NK-92 treated with Interleukin-12 subunit alpha and Interleukin-12 subunit beta, amount 100 ng/mL, for 24 hours (cell line): ENCODE measurements around the gene DMRTB1.

Experiments used
- DNase-seq: peaks from one replicate; lab custom pipeline; 2025; lab: John Stamatoyannopoulos, UW

The DMRTB1 gene

DNA sequence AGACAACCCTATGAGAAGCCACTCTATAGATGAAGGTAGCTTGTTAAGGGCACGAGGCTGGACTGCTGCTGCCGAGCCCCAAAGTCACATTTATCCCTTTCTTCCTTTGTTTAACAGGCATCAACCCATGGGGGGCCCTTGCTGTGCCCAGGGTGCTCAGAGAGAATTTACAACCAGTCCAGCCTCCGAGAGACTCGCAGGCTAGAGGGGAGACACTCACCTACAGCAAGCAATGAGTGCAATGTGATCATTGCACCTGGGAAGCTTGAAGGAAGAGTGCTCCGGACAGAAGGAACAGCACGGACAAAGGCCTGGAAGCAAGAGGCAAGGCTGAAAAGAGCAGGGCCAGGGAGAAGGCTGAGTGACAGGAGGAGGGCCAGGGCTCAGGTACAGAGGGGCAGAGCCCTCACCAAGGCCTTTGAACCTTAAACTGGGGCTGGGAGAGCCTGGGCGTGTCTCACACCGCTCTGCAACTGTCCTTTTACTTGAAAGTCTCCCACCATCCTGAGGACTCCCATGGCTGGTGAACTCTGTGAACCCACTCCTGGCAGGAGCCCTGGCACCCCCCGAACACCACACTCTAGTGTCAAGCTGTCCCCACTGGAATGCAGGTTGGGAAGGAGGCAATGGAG is 27.3 kb downstream of the DMRTB1 start:
- DNase-seq = no peak

DNA sequence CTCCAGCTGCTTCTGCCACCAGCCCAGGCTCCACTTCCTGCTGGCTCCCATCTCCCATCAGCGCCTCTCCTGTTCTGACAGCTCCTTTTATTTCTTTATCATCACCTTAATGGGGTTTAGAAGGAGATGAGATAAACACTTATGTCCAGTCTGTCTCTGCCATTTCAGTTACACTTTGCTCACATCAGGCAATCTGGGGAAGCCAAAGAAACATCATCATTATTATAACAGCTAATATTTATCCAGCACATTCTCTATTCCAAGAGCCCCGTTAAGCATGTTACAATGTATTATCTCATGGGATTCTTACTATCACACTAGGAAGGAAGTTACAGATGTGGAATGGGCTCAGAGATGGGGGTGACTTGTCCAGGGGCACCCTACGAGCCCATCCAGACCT is 31.2 kb downstream of the DMRTB1 start:
- DNase-seq = no peak

DNA sequence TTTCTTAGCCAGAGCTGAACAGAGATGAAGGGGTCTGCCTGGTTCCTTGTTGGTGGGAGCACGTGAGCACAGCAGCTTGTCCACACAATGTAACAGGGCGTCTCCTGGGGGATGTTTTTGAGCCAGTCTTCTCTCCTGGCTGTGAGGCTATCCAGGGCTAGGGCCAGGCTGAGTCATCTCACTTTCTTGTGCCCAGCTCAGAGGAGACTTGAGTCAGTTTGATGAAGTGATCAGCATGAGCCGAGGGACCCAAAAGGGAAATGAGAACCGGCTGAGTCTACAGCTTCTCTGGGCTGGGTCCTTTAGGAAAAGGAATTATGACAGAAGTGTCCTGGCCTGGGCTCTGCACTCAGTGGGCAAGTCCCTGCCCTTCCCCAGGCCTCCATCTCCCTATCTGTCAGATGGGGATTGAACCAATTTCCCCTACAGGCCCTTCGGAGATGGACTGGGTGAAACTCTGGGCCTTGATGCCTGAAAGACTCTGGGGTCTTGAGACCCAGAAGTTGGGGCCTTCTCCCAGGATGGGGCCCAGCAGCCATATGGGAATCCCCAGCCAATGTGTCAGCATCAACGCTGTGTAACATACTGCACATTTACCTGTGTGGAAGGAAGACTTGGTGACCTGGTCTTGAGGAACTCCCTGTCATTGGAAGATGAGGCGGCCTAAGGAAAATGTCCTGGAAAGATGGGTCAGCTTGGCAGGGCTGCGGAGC is 36.6 kb downstream of the DMRTB1 start:
- no peak for DNase-seq

DNA sequence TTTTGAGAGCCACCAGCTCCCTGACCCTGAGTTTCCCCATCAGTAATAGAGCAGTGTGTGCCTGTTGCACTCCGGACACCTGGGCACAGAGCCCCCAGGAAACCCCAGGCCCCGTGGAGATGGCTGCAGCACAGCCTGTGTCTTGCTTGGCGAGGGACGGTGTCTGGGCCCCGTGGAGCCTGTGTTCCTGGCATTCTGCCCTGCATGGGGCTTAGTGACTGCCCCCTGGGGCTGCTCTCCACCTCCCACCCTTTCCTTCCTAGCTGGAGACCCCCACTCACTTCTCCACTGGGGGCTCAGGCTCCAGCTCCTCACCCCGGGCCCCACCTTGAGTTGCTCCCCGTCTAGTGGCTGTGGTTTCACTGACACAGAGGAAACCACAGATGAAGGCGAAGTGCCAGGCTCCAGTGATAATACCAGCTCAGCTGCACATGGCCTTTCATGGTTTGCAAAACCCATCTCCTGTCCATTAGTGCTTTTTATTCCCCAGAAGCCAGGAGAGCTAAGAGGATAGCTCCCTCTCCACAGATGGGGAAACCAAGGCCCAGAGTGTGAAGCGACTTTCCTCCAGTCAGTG is 39.4 kb downstream of the DMRTB1 start:
- DNase-seq = no peak

DNA sequence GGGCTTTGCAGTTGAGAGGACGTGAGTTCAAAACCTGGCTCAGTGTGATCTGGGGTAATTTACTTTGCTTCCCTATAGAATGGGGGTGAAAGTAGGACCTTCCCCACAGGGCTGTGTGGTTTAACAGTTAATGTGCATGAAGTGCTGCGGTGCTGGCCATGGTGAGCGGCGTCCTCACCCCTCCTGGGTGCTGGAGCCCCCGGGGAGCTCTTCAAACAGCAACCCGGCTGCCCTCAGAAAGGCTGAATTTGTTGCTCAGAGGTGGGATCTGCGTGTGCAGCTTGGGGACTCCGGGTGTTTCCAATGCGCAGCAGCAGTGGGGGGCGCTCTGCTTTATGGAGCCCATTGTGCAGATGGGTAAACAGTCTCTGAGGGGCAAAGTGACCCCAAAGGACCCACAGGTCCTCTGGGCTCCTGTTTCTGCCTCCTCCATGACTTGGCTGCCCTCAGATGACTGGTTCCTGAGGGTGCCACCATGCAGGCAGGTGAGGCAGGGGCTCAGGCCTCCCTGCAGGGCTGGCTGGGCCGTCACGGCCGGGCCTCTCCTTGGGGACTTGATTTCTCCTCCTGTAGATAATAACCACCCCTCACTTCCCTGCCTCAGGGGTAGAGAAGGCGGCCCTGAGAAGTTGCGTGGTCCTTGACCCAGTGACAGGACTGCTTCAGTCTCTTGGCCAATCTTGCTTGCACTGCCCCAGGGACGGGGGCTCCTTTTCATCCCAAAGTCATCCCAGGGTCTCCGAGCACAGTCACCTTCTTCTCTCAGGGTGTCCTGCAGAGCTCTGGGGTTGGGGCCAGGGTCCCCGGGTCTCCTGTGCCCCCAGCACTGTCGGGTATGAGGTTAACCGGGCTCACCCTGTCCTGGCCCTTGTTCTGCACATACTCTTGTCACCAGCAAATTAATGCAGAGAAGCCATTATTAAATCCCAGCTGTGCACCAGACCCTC is 40.3 kb downstream of the DMRTB1 start:
- no peak for DNase-seq

DNA sequence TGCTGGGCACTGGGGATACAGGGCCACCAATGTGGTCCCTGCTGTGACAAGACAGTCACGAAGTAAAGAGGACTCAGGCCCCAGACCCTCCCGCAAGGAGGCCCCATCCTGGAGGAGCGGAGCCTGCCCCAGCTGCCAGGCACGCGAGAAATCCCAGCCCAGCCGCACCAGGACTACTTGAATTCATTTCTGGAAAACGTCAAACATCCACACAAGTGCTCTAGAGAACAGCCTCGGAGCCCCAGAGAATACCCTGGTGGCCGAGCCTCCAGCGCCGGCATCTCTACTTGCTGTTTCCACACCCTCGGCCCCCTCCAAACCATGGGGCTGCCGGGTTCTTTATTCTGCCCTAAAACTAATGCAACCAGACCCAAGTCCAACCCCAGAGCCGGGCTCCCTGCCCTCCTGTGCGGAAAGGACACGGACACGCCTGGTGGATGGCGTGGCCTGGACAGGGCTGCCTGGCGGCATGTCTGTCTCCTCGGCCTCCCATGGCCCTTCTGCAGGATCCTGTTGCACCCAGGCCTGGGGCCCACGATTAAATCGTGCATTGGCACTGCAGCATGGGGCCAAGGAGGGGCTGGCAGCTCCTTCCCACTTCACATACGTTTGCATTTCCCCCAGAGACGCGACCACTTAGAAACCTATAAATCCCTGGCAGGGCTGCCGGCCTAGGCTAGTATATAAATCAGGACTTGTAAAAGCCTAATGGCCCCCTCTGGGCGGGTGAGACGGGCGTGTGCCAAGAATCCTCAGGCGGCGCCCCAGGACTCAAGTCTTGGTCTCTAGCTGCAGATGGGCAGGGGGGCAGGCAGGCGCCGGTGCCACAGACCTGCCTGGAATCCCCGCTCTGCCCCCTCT is 41.2 kb downstream of the DMRTB1 start:
- no peak for DNase-seq

DNA sequence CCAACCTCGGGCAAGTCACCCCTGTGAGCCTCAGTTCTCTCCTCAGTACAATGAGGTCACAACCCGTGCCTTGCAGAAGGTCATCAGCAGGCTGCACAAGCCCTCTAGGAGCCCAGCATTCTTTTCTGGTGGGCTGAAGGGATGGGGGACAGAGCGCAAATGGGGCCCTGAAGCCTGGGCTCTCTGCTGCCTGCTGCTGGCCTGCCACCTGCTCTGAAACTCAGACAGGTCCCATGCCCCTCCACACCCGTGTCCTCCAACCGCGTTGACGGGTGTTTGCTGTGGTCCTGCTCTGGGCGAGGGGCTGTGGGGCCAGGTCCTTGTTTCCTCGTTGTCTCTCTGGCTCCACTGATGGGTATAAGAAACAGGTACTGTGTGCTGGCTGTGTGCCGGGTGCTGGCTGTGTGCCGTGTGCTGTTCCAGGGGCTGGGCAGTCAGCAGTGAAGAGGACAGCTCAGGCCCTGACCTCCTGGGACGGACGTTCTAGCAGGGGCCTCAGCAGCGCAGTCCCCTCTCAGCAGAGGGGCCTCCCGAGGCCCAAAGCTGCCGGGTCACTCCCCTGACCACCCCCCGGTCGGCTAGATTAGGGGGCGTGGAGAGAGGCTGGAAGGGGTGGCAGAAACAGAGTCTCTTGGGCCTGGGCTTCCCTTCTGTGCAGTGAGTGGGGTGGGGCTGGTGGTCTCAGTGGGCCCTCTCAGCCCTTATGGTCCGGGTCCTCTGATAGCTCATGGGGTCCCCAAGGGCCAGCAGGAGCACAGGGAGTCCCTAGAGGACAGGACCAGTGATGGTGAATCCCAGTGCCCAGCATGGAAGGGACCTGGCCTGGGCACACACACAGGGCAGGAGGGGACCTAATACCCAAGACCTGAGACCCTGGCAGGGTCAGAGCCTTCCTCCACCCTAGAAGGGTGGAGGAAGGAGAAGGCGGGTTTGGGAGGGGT is 42.1 kb downstream of the DMRTB1 start:
- no peak for DNase-seq

DNA sequence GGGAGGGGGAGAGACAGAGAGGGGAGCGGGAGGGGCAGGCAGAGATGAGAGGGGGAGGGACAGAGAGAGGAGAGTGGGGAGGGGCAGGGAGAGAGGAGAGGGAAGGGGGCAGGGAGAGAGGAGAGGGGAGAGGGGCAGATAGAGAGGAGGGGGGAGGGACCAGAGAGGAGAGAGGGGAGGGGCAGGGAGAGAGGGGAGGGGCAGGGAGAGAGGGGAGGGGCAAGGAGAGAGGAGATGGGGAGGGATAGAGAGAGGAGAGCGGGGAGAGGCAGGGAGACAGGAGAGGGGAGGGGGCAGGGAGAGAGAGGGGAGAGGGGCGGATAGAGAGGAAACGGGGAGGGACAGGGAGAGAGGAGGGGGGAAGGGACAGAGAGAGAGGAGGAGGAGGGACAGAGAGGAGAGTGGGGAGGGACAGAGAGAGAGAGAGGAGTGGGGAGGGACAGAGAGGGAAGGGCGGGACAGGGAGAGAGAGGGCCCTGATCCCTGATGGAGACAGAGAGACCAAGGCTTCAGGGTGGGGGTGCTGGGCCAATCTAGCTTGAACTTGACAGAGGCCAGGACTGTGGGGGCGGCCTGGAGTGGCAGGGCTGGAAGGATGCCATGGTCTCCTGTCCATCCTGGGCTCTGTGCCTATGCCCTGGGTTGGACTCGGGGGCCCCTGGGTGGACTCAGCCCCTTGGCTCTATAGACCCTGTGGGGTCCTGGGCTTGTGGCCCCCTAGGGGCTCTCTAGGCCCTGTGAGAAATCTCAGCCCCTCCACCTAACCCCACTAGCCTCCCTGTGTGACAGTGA is 43.6 kb downstream of the DMRTB1 start:
- no peak for DNase-seq

DNA sequence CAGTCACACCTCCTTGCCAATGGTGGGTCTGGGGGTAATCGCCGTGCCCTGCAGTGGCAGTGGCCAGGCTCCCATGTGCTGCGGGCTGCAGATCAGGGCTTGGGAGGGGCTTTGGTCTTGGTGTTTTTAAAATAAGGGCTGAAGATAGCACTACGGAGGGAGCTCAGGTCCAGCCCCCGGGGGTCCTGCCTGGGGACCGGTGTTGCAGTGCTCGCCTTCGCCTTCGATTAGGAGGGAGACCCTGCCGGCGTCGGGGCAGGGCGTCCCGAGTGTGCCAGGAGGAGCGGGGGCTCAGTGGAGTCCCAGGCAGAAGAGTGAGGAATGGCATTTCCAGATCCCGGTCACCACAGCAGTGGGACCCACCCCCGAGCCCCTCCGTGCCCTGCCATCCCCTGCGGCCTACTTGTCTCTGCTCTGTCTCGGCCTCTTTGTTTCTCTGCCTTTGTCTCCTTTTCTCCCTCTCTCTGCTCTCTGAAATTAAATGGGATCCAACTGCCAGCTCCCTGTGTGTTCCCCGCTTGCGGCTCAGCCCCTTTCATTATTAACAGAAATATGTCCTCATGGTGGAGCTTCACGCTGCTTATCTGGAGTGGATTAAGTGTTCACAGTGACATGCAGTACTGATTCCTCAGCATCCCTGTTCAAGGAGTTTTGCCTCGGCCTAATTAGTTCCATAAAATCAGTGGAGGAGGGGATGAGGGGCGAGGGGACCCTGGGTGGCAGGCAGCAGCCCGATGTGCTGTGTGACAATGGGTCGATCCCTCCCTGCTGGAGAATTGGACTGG is 44.4 kb downstream of the DMRTB1 start:
- no peak for DNase-seq

DNA sequence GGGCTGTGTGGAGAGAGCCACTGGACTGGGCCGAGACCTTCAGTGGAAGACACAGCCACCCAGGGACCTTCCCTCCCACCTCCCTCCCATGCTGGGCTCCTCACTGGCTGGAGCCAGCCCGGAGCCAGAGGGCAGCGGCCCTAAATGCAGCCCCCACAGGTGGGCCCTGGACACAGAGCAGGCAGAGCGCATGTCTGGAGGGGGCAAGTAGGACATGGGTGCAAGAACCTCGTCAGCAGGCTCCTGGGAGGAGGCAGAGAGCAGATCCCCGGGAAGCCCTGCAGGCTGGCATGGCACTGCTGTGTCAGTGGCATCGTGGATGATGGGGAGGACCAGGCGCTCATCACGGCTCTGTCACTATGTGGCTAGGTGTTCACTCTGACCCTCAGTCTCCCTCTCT is 45.7 kb downstream of the DMRTB1 start:
- no peak for DNase-seq

DNA sequence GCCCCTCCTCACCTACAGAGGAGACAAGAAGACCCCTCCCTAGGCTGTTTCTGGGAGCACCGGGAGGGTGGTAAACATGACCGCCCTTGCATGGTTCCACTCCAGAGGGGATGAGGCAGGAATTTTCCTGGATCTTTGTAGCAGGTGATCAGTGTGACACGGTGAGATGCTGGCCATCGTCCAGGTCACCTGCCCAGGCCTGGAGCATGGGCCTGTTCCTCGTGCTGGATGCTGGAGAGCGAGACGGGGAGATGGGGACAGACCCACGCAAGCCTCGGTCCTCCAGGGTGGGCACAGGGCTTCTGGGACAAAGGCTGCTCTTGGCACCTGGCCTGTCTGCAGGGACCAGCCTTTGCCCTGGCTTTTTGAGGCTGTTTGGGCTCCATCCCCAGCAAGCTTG is 46.2 kb downstream of the DMRTB1 start:
- no peak for DNase-seq

DNA sequence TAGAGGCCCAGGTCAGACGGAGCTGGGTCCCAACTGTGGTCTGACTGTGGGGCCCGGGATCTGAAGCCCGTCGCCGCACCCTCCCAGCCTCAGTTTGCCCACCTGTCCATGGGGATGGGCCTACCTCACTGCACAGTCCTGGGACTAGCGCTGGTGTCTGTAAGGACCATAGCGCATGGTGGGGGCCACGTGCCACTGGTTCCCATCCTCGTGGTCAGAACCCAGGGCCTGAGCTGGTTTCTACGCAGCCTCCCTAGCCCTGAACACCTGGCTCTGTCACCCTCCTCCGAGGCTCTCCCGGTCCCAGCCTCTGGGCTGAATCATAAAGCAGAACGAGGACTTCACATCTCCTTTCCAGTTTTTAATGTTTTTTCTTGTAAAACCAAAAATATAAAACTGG is 46.7 kb downstream of the DMRTB1 start:
- DNase-seq = no peak

DNA sequence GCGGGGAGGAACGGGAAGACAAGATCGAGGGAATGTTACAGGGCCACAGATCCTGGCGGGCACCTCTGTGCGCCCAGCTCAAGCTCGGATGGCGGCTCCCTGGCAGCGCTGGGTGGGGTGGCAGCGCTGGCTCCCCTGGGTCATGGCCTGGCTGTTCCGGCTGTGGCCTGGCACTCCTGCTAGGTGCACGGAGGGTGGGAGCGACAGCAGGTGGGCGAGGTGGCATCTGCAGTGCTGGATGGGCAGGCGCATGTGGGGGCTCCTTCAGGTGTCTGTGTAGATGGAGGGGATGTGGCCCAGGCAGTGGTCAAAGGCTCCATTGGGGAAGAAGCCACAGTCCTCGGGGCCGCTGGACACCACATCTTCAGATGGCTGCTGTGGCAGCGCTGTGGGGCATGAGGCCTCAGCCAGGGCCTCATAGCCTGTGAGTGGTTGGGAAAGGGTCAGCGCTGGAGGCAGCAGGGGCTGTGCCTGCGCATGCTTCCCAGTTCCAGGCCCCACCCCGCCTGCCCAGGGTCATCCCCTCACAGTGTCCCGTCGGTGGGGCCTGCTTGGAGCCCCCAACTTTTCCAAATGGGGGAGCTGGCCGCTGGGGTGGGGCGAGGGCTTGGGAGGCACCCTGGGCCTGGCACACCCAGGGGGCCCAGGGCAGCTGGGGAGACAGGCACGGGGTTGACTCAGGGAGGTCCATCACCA is 47.3 kb downstream of the DMRTB1 start:
- no peak for DNase-seq

DNA sequence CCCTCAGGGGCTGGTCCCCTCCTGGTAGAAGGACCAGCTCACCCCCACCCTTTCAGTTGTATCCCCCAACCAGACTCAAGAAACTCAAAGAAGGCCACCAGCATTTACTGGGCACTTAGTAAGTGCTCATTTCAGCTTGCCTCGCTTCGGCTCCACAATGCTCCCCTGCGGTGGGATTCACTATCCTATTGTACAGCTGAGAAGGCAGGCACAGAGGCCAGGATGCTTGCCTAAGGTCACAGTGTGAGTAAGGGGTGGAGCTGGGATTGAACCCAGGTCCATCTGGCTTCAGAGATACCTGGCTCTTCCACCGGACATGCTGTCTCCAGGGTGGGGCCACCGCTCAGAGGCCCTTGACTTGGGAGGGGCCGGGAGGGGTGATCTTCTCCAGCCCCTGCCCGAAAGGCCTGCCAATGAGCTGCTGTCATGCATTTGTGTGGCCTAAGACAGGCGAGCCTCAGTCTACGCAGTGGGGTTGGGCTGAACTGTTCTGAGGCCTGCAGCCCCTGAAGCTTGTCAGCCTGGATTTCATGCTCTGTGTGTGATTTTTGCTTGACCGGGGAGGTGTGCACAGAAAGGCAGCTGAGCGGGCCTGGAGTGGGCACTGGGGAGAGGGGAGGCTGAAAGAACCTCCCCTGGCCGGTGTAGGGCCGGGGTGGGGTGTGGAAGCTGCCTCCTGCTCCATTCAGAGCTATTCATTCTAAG is 48.1 kb downstream of the DMRTB1 start:
- DNase-seq = no peak

DNA sequence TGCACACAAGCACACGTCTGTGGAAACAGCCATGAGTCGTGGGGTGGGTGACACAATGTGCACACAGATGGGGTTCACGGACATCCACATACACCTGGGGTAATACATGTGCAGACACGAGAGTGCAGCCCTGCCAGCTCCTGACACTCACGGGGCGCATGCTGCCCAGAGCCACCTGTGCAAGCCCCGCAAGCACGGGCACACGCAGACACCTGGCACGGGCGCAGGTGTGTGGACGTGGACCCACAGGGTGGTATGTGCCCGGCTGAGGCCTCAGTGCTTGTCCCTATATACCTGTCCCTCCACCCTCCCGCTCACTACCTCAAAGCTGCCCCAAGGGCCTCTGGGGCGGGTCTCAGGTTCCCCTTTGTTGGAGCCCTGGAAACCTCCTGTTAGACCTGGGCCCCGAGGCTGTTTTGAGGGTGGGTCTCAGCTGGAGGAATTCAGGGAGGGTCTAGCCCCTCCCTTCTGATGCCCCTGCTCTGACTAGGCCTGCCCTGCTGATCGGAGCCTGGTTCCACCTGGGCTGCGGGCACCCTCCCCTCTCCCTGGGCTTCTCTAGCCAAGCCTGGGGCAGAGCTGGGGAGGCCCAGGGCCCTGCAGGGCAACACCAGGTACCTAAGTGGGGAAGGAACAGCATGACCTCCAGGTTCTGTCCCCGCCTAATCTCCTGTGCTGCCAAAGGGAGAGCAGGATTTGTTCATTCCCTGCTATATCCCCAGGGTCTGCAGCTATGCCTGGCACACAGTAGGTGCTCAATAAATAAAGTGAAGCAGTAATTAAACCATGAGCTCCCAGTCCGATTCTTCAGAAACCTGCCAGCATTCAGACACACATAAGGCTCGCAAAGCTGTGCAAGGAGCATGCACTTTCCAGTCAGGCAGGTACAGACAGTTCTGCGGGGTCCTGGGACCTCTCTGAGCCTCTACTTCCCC is 49.1 kb downstream of the DMRTB1 start:
- DNase-seq = no peak

DNA sequence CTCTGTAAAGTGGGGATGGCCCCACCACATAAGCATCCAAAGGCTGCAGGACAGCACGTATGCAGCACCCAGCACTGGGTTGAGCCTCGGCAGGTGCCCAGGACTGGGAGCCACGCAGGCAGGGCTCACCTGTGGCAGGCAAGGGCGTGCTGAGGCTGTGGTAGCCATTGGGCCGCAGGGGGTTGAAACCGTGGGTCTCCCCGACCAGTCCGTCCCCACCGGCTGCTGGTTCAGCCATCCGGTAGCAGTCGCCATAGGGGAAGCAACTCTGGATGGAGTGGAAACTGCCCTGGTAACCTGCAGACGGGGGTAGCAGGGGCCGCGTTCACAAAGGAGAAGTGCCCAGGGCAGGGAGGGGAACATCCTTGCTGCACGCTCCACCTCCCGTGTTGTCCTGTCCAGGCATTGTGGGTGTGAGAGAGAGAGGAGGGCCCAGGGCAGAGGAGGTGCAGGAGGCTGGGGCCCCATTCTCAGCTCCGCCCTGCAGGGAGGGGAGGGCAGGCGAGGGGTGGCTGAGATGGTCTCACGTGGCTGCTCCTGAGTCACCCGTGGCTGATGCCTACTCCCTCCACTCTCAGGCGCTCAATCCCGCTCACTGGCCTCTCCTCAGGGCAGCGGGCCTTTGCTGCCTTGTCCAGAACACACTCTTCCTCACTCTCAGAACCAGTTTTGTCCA is 49.9 kb downstream of the DMRTB1 start:
- DNase-seq = no peak
